HuH-7 (cell line): Measurements from ENCODE around the gene C21orf91.

ENCODE experiments used
- DNase-seq: peaks from one replicate; pipeline ENCODE4 v3.0.0; 2011; ENCODE audit warnings: low spot score

The C21orf91 gene

GRCh38 chr21:17819114-17819876 is at the start of gene C21orf91:
TSS of gene C21orf91 (minus strand) at chr21:17819356. CDS start at chr21:17818318, 1,038 bp downstream.
- peak; percentile 81 for DNase-seq

GRCh38 chr21:17866590-17866989 is 47.4 kb upstream of the C21orf91 start:
- no peak for DNase-seq

- no peak for DNase-seq
These were observed 40.5 kb upstream of the C21orf91 start for GRCh38 chr21:17859661-17860060.

GRCh38 chr21:17858747-17859146 is 39.6 kb upstream of the C21orf91 start:
- no peak for DNase-seq

GRCh38 chr21:17854745-17855144 is 35.6 kb upstream of the C21orf91 start:
- DNase-seq = no peak

GRCh38 chr21:17853393-17854275 is 34.5 kb upstream of the C21orf91 start:
- DNase-seq = no peak

GRCh38 chr21:17848228-17848627 is 29.1 kb upstream of the C21orf91 start:
- DNase-seq = no peak

- DNase-seq = no peak
These were observed 21.9 kb upstream of the C21orf91 start for GRCh38 chr21:17841103-17841502.

- DNase-seq = no peak
These were observed 15.6 kb upstream of the C21orf91 start for GRCh38 chr21:17834639-17835354.

GRCh38 chr21:17829472-17829871 is 10.3 kb upstream of the C21orf91 start:
- DNase-seq = no peak

GRCh38 chr21:17828223-17828622 is 9.1 kb upstream of the C21orf91 start:
- no peak for DNase-seq

- no peak for DNase-seq
These were observed 4.7 kb upstream of the C21orf91 start for GRCh38 chr21:17823846-17824245.

GRCh38 chr21:17821121-17821520 is 2.0 kb upstream of the C21orf91 start:
- DNase-seq = no peak

GRCh38 chr21:17819877-17820229 is 697 bp upstream of the C21orf91 start:
- DNase-seq = peak; percentile 7

GRCh38 chr21:17818186-17819113 is 706 bp downstream of the C21orf91 start:
- peak; percentile 13 for DNase-seq

- DNase-seq = no peak
These were observed 5.8 kb downstream of the C21orf91 start for GRCh38 chr21:17813353-17813752.

GRCh38 chr21:17805966-17806365 is 13.2 kb downstream of the C21orf91 start:
- no peak for DNase-seq

- no peak for DNase-seq
These were observed 15.6 kb downstream of the C21orf91 start for GRCh38 chr21:17803536-17803935.

- no peak for DNase-seq
These were observed 16.6 kb downstream of the C21orf91 start for GRCh38 chr21:17802572-17802971.

- DNase-seq = no peak
These were observed 19.6 kb downstream of the C21orf91 start for GRCh38 chr21:17799414-17800164.

GRCh38 chr21:17798796-17799195 is 20.4 kb downstream of the C21orf91 start:
- no peak for DNase-seq
